CD4-positive, alpha-beta T cell treated with Interleukin-15 for 4 hours (primary cell): ENCODE data around the gene F2R.

Experiments
- DNase-seq: peaks from one replicate; pipeline ENCODE4 v3.0.0-alpha.2; 2020; ENCODE audit warnings: low spot score

Gene F2R

DNA sequence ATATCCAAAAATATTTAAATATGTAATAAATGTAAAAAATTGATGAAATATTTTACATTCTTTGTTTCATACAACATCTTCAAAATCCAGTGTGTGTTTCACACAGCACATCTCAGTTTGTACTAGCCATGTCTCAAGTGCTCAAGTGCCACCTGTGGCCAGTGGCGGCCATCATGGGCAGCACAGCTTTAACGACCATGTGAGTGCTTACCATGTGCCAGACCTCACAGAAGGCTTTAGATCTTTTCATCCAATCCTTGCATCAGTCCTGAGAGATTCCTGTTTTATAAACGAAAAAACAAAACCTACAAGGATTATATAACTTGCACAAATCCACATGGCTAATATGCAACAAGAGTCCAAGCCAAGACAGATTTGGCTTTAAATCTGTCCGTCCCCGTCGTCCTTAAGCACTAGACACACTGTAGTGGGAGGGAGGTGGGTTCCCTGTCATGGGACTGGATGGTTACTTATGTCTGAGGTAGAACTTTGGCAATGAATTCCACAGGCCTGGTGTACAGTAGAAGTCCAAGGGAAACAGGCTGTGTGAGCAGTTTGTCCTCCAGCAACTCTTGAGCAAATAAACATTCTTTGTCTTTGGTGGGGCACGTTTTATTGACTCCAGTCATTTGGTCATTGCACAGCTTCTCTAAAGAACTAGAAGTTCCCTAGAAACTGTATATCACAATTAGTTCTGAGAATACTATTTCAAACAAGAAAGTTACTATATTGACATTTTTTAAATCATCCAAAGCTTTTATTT lies 25.0 kb upstream of the F2R start:
- no peak for DNase-seq

GRCh38 chr5:76691467-76692273 lies 24.3 kb upstream of the F2R start:
- DNase-seq: no peak

GRCh38 chr5:76692274-76692540 lies 23.7 kb upstream of the F2R start:
- no peak for DNase-seq

DNA sequence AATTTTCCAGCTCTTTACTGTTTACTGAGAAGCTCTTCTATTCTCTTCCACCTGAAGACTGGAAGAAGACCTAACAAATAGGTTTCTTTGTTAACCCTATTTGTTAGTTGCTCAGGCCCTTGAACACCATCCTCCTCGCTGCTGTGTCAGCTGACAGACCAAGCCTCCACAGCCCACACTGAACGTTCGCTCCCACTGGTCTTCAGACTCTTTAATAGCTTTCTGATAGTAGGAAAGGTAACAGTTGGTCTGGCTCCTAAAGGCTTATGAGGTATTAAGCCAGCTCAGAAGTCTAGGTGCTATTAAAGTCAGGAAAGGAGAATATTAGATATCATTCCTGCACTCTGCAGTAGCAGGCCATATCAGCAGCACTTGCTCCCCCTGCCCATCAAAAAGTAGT lies 23.3 kb upstream of the F2R start:
- no peak for DNase-seq

DNA sequence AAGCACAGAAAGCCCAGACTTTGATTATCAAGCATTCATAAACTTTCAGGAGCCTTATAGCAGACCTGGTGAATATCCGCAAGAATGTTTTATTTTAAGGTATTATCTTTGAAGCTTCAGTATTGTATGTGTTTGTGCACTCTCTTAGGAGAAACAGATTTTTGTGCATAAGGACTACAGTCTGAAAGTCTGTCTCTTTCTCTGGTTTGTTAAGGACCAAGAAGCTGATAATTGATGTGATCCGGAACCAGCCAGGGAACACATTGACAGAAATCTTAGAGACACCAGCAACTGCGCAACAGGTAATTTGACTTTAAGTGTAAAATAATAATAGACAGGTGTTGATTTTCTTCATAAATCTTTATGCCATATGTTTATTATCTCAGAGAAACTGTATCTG lies 22.8 kb upstream of the F2R start:
- DNase-seq: no peak

GRCh38 chr5:76694317-76694716 lies 21.6 kb upstream of the F2R start:
- DNase-seq: no peak

DNA sequence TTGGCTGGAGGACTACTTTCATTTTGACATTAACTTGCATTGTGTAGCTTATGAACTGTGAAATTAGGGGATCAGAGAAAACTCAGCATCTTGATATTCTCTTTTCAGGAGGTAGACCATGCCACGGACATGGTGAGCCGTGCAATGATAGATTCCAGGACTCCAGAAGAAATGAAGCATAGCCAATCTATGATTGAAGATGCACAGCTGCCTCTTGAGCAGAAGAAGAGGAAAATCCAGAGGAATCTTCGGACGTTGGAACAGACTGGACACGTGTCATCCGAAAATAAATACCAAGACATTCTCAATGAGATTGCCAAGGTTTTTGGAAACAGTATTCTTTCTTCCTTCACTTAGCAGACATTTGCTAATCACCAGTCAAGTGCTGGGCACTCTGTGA lies 20.6 kb upstream of the F2R start:
- DNase-seq: no peak

DNA sequence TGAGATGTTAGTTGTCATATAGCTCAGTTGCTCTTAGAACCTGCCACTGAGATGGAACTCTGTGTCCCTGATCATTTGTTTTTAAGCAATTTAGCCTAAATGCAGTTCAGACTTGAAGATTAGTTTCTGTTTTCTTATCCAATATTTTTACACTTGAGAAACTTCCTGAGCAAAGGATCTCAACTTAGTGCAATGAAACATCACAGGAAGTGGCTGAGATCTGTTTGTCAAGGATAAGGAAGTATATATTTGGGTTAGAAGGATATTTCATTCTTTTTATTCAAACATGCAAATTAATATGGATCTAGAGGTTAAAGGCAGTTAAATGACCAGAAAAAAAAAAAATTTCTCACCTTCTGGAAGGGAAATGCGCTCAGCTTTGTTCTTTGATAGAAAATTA lies 19.7 kb upstream of the F2R start:
- DNase-seq: no peak

DNA sequence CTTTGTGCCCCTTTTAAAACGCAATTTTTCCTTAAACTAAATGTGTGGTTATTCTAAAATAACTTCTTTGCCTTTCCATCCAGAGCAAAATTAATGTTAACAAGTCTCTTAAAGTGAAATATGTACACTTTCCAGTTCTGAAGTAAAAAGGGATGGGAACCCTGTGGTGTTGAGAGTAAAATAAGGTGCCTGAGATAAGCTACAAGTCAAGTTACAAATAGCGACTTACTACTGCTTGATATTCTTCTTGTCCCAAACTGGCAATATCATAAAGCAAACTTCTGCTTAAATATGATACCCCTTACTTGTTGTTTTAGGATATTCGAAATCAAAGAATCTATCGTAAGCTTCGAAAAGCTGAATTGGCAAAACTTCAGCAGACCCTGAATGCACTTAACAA lies 18.3 kb upstream of the F2R start:
- no peak for DNase-seq

DNA sequence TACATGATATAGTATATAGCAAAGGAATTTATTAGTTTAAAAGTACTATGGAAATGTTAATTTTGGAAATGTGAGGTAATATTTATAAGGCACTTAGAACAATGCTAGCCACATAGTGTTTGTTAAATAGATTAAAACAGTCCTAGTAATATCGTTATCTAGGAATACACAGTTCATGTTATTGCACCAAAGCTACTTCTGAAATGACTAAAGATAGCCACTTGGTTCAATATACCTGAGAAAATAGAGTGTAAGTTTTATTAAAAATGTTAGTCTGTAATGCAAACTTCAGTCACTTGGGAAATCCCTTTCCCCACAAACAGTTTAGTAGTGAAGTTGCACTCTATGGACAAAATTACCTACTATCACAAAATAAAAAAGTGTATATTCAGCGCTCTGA lies 15.4 kb upstream of the F2R start:
- DNase-seq: no peak

DNA sequence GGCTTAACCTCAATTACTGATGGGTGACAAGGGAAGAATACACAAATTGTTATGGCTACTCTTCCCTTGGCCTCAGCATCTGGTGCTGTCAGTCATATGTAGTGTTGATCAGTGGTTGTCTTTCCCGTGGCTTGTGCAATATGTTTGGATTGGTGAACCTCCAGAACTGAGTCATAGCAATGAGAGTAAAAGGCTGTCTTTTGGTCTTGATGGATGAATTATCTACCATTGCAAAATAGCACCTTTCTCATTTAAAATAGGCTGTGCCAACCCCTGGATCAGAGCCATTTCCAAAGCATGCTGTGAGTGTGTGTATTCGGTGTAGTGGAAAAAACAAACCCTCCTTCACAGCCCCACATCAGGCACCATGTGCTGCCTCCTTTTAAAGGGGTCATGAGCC lies 14.6 kb upstream of the F2R start:
- no peak for DNase-seq

GRCh38 chr5:76703707-76704106 lies 12.2 kb upstream of the F2R start:
- no peak for DNase-seq

- no peak for DNase-seq
These were observed 11.7 kb upstream of the F2R start for GRCh38 chr5:76704131-76704663.

DNA sequence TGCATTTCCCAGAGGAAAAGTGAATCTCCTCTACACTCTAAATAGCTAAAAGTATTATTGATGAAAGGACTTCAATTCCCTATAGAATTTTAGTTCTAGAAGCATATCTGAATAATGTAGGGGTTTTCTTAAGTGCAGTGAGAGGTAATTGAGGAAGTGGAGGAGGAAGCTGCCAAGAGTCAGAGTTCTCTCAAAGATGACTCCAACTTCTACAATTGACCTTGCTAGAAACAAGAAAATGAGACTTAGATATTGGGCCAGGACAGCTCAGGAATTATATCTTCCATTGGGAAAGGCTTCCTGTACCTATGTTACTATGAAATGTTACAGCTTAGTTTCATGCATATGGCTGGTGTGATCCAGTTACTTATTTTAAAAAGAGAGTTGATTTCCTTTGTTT lies 10.4 kb upstream of the F2R start:
- DNase-seq: no peak

DNA sequence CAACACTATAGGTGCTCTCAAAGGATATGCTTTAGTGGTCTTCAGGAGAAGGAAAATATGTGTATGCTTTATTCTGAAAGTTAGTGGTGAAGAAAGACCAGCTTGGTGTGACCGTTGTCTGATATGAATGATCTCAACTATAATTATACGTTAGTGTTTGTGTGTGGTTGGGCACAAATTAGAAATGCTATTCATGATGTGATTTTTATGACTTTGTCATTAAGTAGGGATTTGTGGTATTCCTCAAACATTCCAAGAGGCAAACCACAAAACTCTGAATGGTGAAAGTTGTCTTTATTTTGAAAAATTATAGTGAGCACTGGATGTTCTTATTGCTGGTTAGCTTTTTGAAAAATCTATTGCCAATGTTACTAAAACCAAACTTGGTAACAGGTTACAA lies 6.2 kb upstream of the F2R start:
- no peak for DNase-seq

GRCh38 chr5:76710991-76711390 lies 4.9 kb upstream of the F2R start:
- peak; percentile 25 for DNase-seq

- peak; percentile 10 for DNase-seq
These were observed 1.0 kb upstream of the F2R start for GRCh38 chr5:76714751-76715485.

- no peak for DNase-seq
These were observed 515 bp upstream of the F2R start for GRCh38 chr5:76715486-76715735.

GRCh38 chr5:76716456-76717157 lies 681 bp downstream of the F2R start:
- DNase-seq: no peak

- DNase-seq: no peak
These were observed 1.5 kb downstream of the F2R start for GRCh38 chr5:76717222-76718083.

GRCh38 chr5:76718381-76718832 lies 2.5 kb downstream of the F2R start:
- no peak for DNase-seq

- no peak for DNase-seq
These were observed 3.0 kb downstream of the F2R start for GRCh38 chr5:76718880-76719279.
